GM21447 (cell line): Measurements from ENCODE around the gene LMAN2L.
A peak's percentile ranks its signal among the peaks of the same experiment; 100 is the strongest.

Experiments
- ATAC-seq: cut with Tn5 transposase; IDR thresholded peaks from one replicate; pipeline ENCODE4 v1.9.1; 2021; ENCODE audit not compliant: unreplicated experiment

The LMAN2L gene

GRCh38 chr2:96760036-96760985 lies 20.4 kb upstream of the LMAN2L start, which contains the start of gene CNNM4:
CNNM4 (plus strand) TSS chr2:96760902; CDS start chr2:96761000, 98 bp downstream.
- ATAC-seq: peak; percentile 76

DNA sequence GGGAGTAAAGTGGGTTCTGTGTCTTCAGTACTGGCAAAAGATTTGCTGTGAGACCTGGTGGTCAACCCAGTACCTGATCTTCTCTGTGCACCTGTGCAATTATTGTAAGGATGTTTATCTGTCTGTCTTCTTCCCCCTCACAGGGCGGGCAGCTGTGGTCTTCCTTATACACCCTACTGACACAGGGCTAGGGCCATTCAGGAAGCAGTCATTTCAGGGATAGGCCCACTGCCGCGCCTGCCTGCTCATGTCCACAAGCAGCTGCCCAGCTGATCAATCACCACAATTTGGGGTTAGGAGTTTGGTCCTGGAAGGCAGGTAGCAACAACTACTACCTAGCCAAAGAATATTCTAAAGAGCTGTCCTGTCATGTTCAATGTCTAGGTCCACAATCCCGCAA lies 19.7 kb upstream of the LMAN2L start:
- ATAC-seq: no peak

GRCh38 chr2:96758987-96759386 lies 19.1 kb upstream of the LMAN2L start:
- no peak for ATAC-seq

GRCh38 chr2:96757477-96757860 lies 17.6 kb upstream of the LMAN2L start:
- no peak for ATAC-seq

GRCh38 chr2:96756788-96757476 lies 17.1 kb upstream of the LMAN2L start:
- no peak for ATAC-seq

GRCh38 chr2:96754317-96754716 lies 14.5 kb upstream of the LMAN2L start:
- no peak for ATAC-seq

GRCh38 chr2:96753661-96754282 lies 13.9 kb upstream of the LMAN2L start:
- no peak for ATAC-seq

- no peak for ATAC-seq
Observed at GRCh38 chr2:96751800-96752199, 11.9 kb upstream of the LMAN2L start.

DNA sequence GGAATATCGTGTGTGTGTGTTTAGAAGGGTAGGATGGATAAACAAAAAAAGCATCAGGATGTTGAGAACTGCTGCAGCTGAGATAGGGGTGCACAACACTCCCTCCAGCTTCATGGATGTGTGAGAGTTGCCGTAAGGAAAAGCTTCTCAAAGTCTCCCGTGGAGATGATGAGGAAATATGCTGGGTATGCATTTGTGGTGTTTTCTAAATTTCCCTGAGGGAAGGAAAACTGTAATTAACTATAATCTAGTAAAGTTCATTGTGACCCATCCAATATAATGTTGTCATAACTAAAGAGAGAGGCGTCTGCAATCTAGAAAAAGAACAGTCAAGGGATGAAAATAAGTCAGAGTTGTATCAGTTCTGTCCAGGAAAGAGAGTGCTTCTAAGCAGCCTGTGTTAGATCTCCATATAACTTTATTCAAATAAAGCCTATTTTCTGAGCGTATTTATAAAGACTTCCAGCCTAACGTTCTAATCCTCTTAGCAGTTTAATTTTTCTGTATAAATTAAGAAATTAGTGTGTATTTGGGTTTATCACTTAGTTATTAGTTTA lies 7.3 kb upstream of the LMAN2L start:
- ATAC-seq: no peak

- no peak for ATAC-seq
Observed at GRCh38 chr2:96739076-96739632, 710 bp downstream of the LMAN2L start.

DNA sequence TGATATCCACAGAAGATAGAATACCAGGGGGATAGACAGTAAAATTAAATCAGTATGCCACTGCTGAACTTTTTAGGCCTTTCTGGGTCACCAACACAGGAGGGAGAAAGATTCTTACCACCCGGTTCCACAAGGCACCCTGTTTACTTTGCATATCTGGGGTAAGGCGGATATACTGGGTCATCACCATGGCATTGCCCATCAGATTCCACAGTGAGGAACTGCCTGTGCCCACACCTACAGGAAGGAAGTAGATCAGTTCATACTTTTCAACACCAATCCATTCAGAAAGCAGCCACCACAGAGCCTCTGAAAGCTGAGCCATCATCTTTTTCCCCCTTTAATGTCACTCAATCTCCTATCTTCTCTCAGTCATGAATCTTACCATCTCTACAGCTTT lies 2.0 kb downstream of the LMAN2L start:
- no peak for ATAC-seq

- no peak for ATAC-seq
Observed at GRCh38 chr2:96737251-96737650, 2.6 kb downstream of the LMAN2L start.

GRCh38 chr2:96734880-96735583 lies 4.8 kb downstream of the LMAN2L start:
- ATAC-seq: no peak

DNA sequence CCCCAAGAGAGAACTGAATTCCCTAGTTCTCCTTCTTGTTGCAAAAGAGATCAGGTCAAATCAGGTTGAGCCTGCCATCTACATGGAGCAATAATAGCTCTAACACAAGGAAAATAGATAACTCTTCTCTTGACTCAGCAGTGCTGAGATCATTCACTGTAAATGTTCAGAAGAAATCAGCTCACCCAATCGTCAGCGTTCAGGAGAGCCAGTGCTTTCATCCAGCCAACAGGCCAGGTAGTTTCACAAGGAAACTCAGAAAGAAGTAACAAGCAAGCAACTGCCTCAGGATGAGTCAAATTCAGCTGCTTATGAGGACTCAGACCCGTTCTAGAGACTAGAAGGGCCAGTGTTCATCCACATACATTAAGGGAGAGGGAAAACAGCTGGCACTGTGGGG lies 5.9 kb downstream of the LMAN2L start:
- no peak for ATAC-seq

DNA sequence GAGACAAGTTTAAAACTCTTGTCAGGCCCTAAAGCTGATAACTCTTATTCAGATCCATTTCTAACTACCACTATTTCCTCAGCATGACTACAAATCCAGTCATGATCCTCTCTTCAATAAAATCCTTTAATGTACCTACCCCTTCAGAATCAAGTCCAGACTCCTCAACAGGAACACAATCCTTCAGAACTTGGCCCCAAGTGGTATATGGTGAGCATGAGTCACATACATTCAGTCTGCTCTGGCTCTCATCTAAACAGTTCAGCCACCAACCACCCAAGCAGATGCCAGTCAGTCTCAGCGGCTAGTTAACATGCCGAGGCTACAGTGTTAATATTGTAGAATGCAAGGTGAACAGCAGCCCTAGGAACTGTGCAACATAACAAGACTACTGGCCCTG lies 9.7 kb downstream of the LMAN2L start:
- no peak for ATAC-seq

DNA sequence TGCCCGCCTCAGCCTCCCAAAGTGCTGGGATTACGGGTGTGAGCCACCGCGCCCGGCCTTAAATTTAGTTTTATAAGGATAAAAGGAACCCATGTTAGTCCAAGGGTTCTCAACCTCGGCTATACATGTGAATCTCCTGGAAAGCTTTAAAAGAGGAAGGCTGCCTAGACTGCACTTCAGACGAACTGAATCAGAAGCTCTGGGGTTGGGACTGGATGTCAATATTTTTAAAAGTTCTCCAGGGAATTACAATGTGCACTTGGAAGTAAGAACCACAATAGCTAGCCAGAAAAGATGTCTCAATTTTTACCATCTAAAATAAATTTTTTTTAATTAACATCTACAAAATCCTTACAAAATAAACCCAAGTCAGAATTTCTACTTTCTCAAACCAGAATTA lies 10.1 kb downstream of the LMAN2L start:
- ATAC-seq: no peak

- ATAC-seq: no peak
Observed at GRCh38 chr2:96727431-96727830, 12.4 kb downstream of the LMAN2L start.

DNA sequence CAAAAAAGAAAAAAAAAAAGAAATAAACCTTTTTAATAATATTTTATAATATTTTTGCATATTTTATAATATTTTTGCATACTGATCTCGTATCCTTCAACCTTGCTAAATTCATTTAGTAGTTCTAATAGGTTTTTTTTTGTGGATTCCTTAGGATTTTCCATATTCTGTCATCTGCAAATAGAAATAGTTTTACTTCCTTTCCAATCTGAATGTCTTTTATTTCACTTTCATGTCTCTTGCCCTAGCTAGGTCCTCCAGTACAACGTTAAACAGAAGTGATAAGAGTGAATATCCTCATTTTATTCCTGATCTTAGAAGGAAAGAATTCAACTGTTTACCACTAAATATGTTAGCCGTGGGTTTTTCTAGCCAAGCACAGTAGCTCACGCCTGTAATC lies 13.7 kb downstream of the LMAN2L start:
- ATAC-seq: no peak

DNA sequence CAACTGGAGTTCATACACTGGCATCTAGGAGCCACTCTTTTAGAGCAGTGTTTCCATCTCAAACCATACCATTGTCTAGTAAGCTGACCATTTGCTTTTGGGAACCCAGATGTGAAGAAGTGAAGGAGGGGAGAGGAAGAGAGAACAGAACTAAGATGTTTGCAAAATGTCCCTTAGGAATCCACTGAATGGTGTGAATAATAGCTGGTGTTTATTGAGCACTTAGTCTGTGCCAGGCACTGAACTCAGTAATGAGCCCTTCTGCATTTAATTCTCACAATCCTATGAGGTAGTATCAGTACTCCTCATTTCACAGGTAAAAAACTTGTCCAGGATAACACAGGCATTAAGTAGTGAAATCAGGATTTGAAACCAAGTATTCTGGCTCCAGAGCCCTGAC lies 23.5 kb downstream of the LMAN2L start:
- no peak for ATAC-seq

DNA sequence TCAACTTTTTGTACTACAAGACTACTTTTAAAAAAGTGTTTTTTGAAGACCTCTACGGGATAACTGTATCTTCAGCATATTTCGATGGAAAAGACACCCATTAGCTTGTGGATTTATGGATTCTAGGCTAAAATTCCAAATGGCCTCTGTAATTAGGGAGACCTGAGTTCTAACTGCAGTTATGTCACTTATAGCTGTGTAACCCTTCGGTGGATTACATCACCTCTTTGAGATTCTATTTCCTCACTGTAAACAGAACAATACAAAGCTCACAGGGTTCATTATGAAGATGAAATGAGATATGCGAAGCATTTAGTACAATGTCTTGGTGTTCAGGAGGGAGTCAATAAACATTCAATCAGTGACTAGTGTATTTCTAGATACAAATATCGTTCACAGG lies 24.2 kb downstream of the LMAN2L start:
- ATAC-seq: no peak

DNA sequence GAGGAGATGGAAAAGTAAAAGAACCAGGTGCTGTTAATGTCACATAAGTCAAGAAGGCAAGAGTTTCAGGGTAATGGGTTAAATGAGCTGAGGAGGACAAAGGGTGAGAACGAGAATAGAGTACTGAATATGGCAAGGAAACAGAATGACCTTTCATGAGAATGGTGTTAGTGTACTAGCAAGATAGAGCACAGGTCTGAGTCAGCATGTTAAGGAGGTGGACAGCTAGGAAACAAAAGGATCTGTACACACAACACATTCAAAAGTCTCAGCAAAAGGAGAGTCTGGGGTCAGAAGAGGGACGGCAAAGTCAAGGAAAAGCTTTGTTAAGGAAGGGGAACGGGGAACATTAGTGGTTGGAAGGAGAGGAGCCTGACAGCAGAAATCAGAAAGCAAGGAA lies 28.9 kb downstream of the LMAN2L start:
- ATAC-seq: no peak
